ENCODE data around the gene RGS7BP. TPM values are rescaled to one million over a fixed set of nuclear protein-coding genes. Genes with fewer than 3 reads are reported as not detected.

Gene RGS7BP
- total RNA-seq, 1 experiment from 2014 or later = not detected

GRCh38 chr5:64659289-64659688, 153.5 kb downstream of the RGS7BP start (continued):
- TF ChIP-seq REST (IDR thresholded peaks at IDR 0.05; ENCODE audit: low read depth) (no peak), POLR2AphosphoS5 (IDR thresholded peaks at IDR 0.05; ENCODE audit: low read depth, low read length) (no peak), SIN3A (IDR thresholded peaks at IDR 0.05; ENCODE audit: low read depth) (no peak), CBX3 (IDR thresholded peaks at IDR 0.05; ENCODE audit: low read depth) (no peak)

Other genes starting within 250 kb of the RGS7BP start
- not detected for gene SHISAL2B, start 184.5 kb downstream of the RGS7BP start, total RNA-seq (2021; ENCODE audit: unreplicated experiment)